HuH-7 (cell line): ENCODE measurements around the gene PEDS1.
"Not testable (repeated sequence)": the region's sequence is repeated elsewhere in the genome, so short reads cannot be mapped to it uniquely, and the experiment has no call there.

Source experiments
- DNase-seq: peaks from one replicate; pipeline ENCODE4 v3.0.0; 2011; ENCODE audit warnings: low spot score

The PEDS1 gene

GRCh38 chr20:50163570-50164317 is 10.2 kb upstream of the PEDS1 start:
- no peak for DNase-seq

- DNase-seq, result not testable (repeated sequence)
Observed at GRCh38 chr20:50161494-50161893, 8.0 kb upstream of the PEDS1 start.

- no peak for DNase-seq
Observed at GRCh38 chr20:50153153-50153499, 397 bp downstream of the PEDS1 start.

GRCh38 chr20:50152394-50153152 is 950 bp downstream of the PEDS1 start:
- peak; percentile 53 for DNase-seq

- DNase-seq, result no peak
Observed at GRCh38 chr20:50151034-50151743, 2.3 kb downstream of the PEDS1 start.

- DNase-seq, result no peak
Observed at GRCh38 chr20:50149481-50150254, 3.9 kb downstream of the PEDS1 start.

GRCh38 chr20:50146732-50147662 is 6.5 kb downstream of the PEDS1 start:
- no peak for DNase-seq

GRCh38 chr20:50146214-50146613 is 7.3 kb downstream of the PEDS1 start:
- no peak for DNase-seq

- no peak for DNase-seq
Observed at GRCh38 chr20:50145566-50145965, 8.0 kb downstream of the PEDS1 start.

GRCh38 chr20:50144362-50144761 is 9.2 kb downstream of the PEDS1 start:
- DNase-seq, result peak; percentile 70

GRCh38 chr20:50142812-50143211 is 10.7 kb downstream of the PEDS1 start:
- DNase-seq, result no peak

GRCh38 chr20:50141811-50142561 is 11.5 kb downstream of the PEDS1 start:
- DNase-seq, result no peak

GRCh38 chr20:50141018-50141675 is 12.4 kb downstream of the PEDS1 start:
- DNase-seq, result no peak

GRCh38 chr20:50140339-50140859 is 13.1 kb downstream of the PEDS1 start:
- no peak for DNase-seq

GRCh38 chr20:50138479-50139393 is 14.8 kb downstream of the PEDS1 start:
- no peak for DNase-seq

- DNase-seq, result no peak
Observed at GRCh38 chr20:50138120-50138478, 15.4 kb downstream of the PEDS1 start.

- DNase-seq, result not testable (repeated sequence)
Observed at GRCh38 chr20:50137702-50138101, 15.8 kb downstream of the PEDS1 start.

GRCh38 chr20:50136822-50137599 is 16.5 kb downstream of the PEDS1 start:
- DNase-seq, result no peak
